GM23338 (cell line): Measurements from ENCODE around the gene ZBTB7C. TPM values are rescaled to one million over a fixed set of nuclear protein-coding genes. Genes with fewer than 3 reads are reported as not detected.

Experiments used
- ATAC-seq: fragments of 200-7000 bp; cut with Tn5 transposase; 3 replicates; pipeline ENCODE4 v1.9.1; 2020
- DNase-seq: peaks from one replicate; pipeline ENCODE4 v3.0.0-alpha.2; 2015; ENCODE audit warnings: low spot score
- H2AFZ ChIP-seq: fragments of 200-600 bp; sonication (generic); 2 replicates; pipeline ENCODE4 v1.8.0; 2016; ENCODE audit warnings: antibody characterized with exemption, mild to moderate bottlenecking, moderate library complexity
- H3F3A ChIP-seq: fragments of 200-600 bp; sonication (generic); replicated peaks from 2 replicates; pipeline ENCODE4 v1.8.0; 2017; ENCODE audit warnings: antibody characterized with exemption, mixed run types, low read depth
- H3K27ac ChIP-seq: fragments of 200-600 bp; sonication (generic); 2 replicates; pipeline ENCODE4 v1.6.1; 2016; ENCODE audit warnings: low read depth
- H3K27me3 ChIP-seq: fragments of 200-600 bp; sonication (generic); 2 replicates; pipeline ENCODE4 v1.8.0; 2016; ENCODE audit warnings: mild to moderate bottlenecking, mixed run types, moderate library complexity; ENCODE audit not compliant: insufficient read depth
- H3K36me3 ChIP-seq: fragments of 200-600 bp; sonication (generic); 2 replicates; pipeline ENCODE4 v1.8.0; 2016; ENCODE audit warnings: mild to moderate bottlenecking; ENCODE audit not compliant: insufficient read depth
- H3K4me1 ChIP-seq: fragments of 200-600 bp; sonication (generic); 2 replicates; pipeline ENCODE4 v1.8.0; 2016; ENCODE audit warnings: mild to moderate bottlenecking, moderate library complexity; ENCODE audit not compliant: insufficient read depth
- H3K4me2 ChIP-seq: fragments of 200-600 bp; sonication (generic); 2 replicates; pipeline ENCODE4 v1.7.1; 2017; ENCODE audit warnings: mixed run types
- H3K4me3 ChIP-seq: fragments of 200-600 bp; sonication (generic); 2 replicates; pipeline ENCODE4 v1.6.1; 2016; ENCODE audit warnings: mixed run types
- H3K79me2 ChIP-seq: fragments of 200-600 bp; sonication (generic); replicated peaks from 2 replicates; pipeline ENCODE4 v1.8.0; 2017; ENCODE audit warnings: mild to moderate bottlenecking; ENCODE audit not compliant: insufficient read depth
- H3K9me2 ChIP-seq: fragments of 200-600 bp; sonication (generic); 2 replicates; pipeline ENCODE4 v1.8.0; 2017; ENCODE audit not compliant: insufficient read depth
- H4K20me1 ChIP-seq: fragments of 200-600 bp; sonication (generic); replicated peaks from 2 replicates; pipeline ENCODE4 v1.8.0; 2017; ENCODE audit warnings: mild to moderate bottlenecking; ENCODE audit not compliant: insufficient read depth
- H3K27ac Mint-ChIP-seq: 2 replicates; pipeline ENCODE4 v1.8.0; 2020; ENCODE audit warnings: inconsistent platforms, mild to moderate bottlenecking, moderate library complexity, mixed read lengths
- H3K27me3 Mint-ChIP-seq: 3 replicates; pipeline ENCODE4 v1.8.0; 2022; ENCODE audit warnings: low read depth, mild to moderate bottlenecking, moderate library complexity, mixed read lengths, inconsistent platforms; ENCODE audit not compliant: insufficient read depth, poor library complexity
- H3K36me3 Mint-ChIP-seq: 3 replicates; pipeline ENCODE4 v1.8.0; 2021; ENCODE audit warnings: low read depth, mild to moderate bottlenecking, inconsistent platforms, moderate library complexity, mixed read lengths
- H3K4me1 Mint-ChIP-seq: 3 replicates; pipeline ENCODE4 v1.8.0; 2020; ENCODE audit warnings: mild to moderate bottlenecking, inconsistent platforms, mixed read lengths
- H3K4me3 Mint-ChIP-seq: 3 replicates; pipeline ENCODE4 v1.8.0; 2021; ENCODE audit warnings: moderate library complexity, mild to moderate bottlenecking, inconsistent platforms, mixed read lengths
- H3K9me3 Mint-ChIP-seq: 3 replicates; pipeline ENCODE4 v1.8.0; 2020; ENCODE audit warnings: moderate library complexity, mild to moderate bottlenecking, inconsistent platforms, mixed read lengths
- CTCF ChIP-seq, 2 experiments: fragments of 200-600 bp in 1 of 2; sonication (generic) in 1 of 2; conservative IDR thresholded peaks; 2 replicates each; pipeline versions ENCODE4 v1.5.1 to v1.6.1; 2016 to 2017; ENCODE audit warnings: antibody characterized with exemption in 2 of 2, low read depth in 2 of 2, mild to moderate bottlenecking in 2 of 2, moderate library complexity in 1 of 2
- EZH2phosphoT487 ChIP-seq: fragments of 200-600 bp; sonication (generic); IDR thresholded peaks from one replicate; pipeline ENCODE4 v1.8.1; 2018; ENCODE audit warnings: antibody characterized with exemption; ENCODE audit not compliant: unreplicated experiment
- REST ChIP-seq: IDR thresholded peaks from one replicate; pipeline ENCODE4 v1.6.1; 2018; ENCODE audit warnings: antibody characterized with exemption; ENCODE audit not compliant: unreplicated experiment
- ZNF462 ChIP-seq: fragments of 250-450 bp; sonication (Bioruptor Pico); IDR thresholded peaks from 2 replicates; pipeline ENCODE4 v1.5.0; 2020; ENCODE audit warnings: mild to moderate bottlenecking, moderate library complexity
- polyA plus RNA-seq: library from polyadenylated mRNA; unstranded; fragments of >200 nt; fragmentation: Nextera tagmentation; extraction: Ambion mirVana; gene quantifications from 2 replicates; pipeline ENCODE4 v1.2.1, GENCODE V29; 2016
- total RNA-seq: library from RNA; depleted of rRNA; stranded (reverse); fragments of >200 nt; shearing (Covaris generic); gene quantifications from 2 replicates; pipeline ENCODE4 v1.2.3, GENCODE V29; 2014

Gene ZBTB7C
- total and polyA plus RNA-seq, 2 experiments from 2014 or later: 0.03 to 0.14 TPM

- no peak for TF ChIP-seq ZNF462 (CRISPR knock-in tag)
These were observed 411.8 kb downstream of the ZBTB7C start (continued) for GRCh38 chr18:47997338-47997780.

DNA sequence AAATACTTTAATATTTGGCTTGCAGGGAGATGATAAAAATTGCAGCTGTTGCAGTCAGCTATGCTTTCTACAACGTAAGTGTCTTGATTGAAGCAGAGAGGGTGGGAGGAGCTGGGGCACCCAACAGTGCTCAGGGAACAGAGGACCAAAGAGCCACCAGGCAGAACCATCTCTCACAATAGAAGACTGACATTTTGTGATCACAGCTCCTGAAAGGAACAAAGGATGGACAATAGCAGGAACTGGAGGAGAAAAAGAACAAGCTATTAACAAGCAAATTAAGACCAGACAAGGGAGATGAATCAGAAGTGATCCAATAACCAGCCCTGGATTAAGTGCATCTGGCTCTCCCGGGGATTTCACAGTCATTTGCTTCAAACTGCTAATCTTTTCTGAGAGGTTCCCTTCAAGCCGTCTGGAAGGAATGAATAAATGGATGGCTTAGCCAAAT, 413.1 kb downstream of the ZBTB7C start:
- no peak for TF ChIP-seq REST
- no peak for TF ChIP-seq EZH2phosphoT487
- TF ChIP-seq CTCF (conservative IDR thresholded peaks at IDR 0.05; ENCODE audit: low read depth in 2 of 2): no peak
- Histone ChIP-seq H3K27ac (no peak overlapping the region), H3K79me2 (no peaks in the 10 kb centered on the region), H3K9me2 (no peaks in the 10 kb centered on the region), H3K36me3 (no peaks in the 10 kb centered on the region), H2AFZ (no peak overlapping the region), H3K27me3 (no peaks in the 10 kb centered on the region), H3K4me3 (no peak overlapping the region), H3K4me1 (no peaks in the 10 kb centered on the region), H3F3A (no peaks in the 10 kb centered on the region), H3K4me2 (no peak overlapping the region), H4K20me1 (no peaks in the 10 kb centered on the region)
- Mint-ChIP-seq H3K4me1 (peaks cover 17% of the 10 kb centered on the region), H3K9me3 (peaks cover 13% of the 10 kb centered on the region), H3K4me3 (no peak overlapping the region), H3K27ac (no peak overlapping the region), H3K27me3 (peaks cover 4% of the 10 kb centered on the region), H3K36me3 (peaks cover 7% of the 10 kb centered on the region; the same call in 2 of the 3 replicates)
- ATAC-seq (peak; percentile 34; the same call in 2 of the 3 replicates), DNase-seq (no peak)
